ENCODE measurements around the gene MCHR2. TPM values are rescaled to one million over a fixed set of nuclear protein-coding genes. Genes with fewer than 3 reads are reported as not detected.

MCHR2 gene, protein sequence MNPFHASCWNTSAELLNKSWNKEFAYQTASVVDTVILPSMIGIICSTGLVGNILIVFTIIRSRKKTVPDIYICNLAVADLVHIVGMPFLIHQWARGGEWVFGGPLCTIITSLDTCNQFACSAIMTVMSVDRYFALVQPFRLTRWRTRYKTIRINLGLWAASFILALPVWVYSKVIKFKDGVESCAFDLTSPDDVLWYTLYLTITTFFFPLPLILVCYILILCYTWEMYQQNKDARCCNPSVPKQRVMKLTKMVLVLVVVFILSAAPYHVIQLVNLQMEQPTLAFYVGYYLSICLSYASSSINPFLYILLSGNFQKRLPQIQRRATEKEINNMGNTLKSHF
- not detected in 2 replicates for total RNA-seq

DNA sequence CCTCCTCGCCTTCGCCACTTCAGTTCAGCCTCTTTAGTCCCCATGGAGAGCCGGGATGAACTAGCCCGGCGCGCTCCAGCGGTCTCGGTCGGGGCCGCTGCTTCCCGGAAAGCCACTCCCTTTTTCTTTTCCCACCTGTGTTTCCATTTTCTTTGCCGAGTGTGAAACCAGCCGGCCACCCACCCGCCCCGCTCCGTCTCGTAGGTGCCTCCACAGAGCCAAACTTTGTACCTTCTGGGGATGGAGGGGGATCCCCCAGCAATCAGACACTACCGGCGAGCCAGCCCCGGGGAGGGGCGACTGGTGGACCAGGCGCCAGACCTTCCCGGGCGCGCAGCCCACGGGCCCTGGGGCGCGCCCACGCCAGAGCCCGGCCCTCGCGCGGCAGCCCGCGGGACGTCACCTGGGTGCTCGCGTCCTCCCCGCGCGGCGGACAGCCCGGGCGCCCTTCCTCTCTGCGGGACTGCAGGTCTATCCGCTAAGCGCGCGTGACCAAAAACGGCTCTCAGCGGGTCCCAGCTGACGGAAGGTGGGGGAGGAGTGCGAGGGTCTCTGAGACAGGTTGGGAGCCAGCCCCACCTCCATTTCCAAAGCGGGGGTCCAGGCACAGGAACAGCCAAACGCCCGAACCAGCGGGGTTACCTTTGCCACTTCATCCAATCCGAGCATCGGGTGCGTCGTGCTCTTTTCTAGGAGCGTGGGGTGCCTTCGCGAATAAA lies at the start of gene MCHR2:
Gene MCHR2, minus strand, starts transcription at position 691 of the 719 bp plus-strand sequence. CDS start 38,076 bp downstream, outside the sequence.

